DND-41 (cell line): ENCODE measurements around the gene MTCP1.

Source experiments
- ATAC-seq: fragments of 200-7000 bp; cut with Tn5 transposase; 3 replicates; pipeline ENCODE4 v1.9.1; 2021; ENCODE audit warnings: low read depth; ENCODE audit not compliant: insufficient read depth
- DNase-seq: peaks from one replicate; pipeline ENCODE4 v3.0.0-alpha.2; 2020
- H2AFZ ChIP-seq: 2 replicates; pipeline ENCODE4 v1.6.0; 2012; ENCODE audit warnings: low read depth, low read length
- H3K27ac ChIP-seq: 2 replicates; pipeline ENCODE4 v1.5.1; 2012; ENCODE audit warnings: low read length, inconsistent platforms
- H3K27me3 ChIP-seq: fragments of 200-600 bp; sonication (generic); 2 replicates; pipeline ENCODE4 v1.6.0; 2012; ENCODE audit warnings: low read length, mild to moderate bottlenecking, inconsistent platforms; ENCODE audit not compliant: insufficient read depth, poor library complexity
- H3K36me3 ChIP-seq: 2 replicates; pipeline ENCODE4 v1.5.1; 2012; ENCODE audit warnings: low read length, inconsistent platforms; ENCODE audit not compliant: insufficient read depth
- H3K4me1 ChIP-seq: 2 replicates; pipeline ENCODE4 v1.5.1; 2012; ENCODE audit warnings: mild to moderate bottlenecking, low read length; ENCODE audit not compliant: insufficient read depth
- H3K4me2 ChIP-seq: 2 replicates; pipeline ENCODE4 v1.6.0; 2012; ENCODE audit warnings: mild to moderate bottlenecking, moderate library complexity, low read length, inconsistent platforms; ENCODE audit not compliant: insufficient read depth
- H3K4me3 ChIP-seq, 2 experiments: fragments of 200-600 bp in 1 of 2; shearing (Covaris generic) in 1 of 2; 2 replicates each; pipeline ENCODE4 v1.5.1; 2012 to 2016; ENCODE audit warnings: inconsistent platforms in 2 of 2, low read length in 2 of 2, mild to moderate bottlenecking in 2 of 2, low read depth in 1 of 2, moderate library complexity in 1 of 2
- H3K79me2 ChIP-seq: 2 replicates; pipeline ENCODE4 v1.6.0; 2012; ENCODE audit warnings: low read length, inconsistent platforms; ENCODE audit not compliant: insufficient read depth
- H3K9ac ChIP-seq: 2 replicates; pipeline ENCODE4 v1.6.0; 2012; ENCODE audit warnings: low read depth, mild to moderate bottlenecking, inconsistent platforms, low read length, moderate library complexity
- H3K9me3 ChIP-seq: 2 replicates; pipeline ENCODE4 v1.5.1; 2012; ENCODE audit warnings: low read length, moderate library complexity, mild to moderate bottlenecking, inconsistent platforms; ENCODE audit not compliant: insufficient read depth, severe bottlenecking
- H4K20me1 ChIP-seq: 2 replicates; pipeline ENCODE4 v1.6.0; 2012; ENCODE audit warnings: low read length; ENCODE audit not compliant: insufficient read depth
- EZH2 ChIP-seq: IDR thresholded peaks from 3 replicates; pipeline ENCODE4 v1.6.1; 2012; ENCODE audit warnings: borderline replicate concordance, low read depth, mild to moderate bottlenecking, moderate library complexity, low read length, inconsistent platforms; ENCODE audit not compliant: severe bottlenecking
- TF ChIP-seq, protein P1 (sequence below): IDR thresholded peaks from 2 replicates; pipeline ENCODE4 v1.5.1; 2012; ENCODE audit warnings: borderline replicate concordance, low read length, moderate library complexity, mild to moderate bottlenecking; ENCODE audit not compliant: poor library complexity, severe bottlenecking; ENCODE audit errors: extremely low read depth

The MTCP1 gene

DNA sequence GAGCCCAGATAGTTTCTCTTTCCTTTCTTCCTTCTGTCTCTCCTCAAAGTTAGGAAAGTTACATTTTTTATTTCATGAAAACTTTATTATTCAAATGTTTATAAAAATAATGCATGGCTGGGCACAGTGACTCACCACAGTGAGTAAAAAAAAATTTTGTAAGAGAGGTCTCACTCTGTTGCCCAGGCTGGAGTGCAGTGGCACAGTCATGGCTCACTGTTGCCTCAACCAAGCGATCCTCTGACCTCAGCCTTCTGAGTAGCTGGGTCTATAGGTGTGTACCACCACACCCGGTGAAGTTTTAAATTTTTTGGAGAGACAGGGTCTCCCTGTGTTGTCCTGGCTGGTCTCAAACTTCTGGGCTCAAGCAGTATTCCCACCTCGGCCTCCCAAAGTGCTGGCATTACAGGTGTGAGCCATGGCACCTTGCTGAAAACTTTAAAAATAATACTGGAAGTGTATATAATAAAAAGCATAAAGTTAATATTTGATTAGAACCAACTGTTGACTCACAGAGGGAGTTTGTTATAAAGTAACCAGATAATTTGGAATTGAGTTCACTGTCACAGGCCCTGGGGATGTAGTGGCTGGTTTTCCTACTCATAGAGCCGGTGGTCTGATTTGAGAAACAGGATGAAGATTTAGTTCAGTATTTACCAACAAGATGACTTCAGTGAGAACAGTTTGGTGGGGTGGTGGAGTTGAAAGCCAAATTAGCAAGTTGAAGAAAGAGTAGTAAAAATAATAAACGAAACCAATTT lies 18.0 kb downstream of the MTCP1 start:
- H3K9ac ChIP-seq = no peak overlapping the region
- H3K9me3 ChIP-seq = no peaks in the 10 kb centered on the region
- H3K4me2 ChIP-seq = no peak overlapping the region
- TF ChIP-seq, protein P1, sequence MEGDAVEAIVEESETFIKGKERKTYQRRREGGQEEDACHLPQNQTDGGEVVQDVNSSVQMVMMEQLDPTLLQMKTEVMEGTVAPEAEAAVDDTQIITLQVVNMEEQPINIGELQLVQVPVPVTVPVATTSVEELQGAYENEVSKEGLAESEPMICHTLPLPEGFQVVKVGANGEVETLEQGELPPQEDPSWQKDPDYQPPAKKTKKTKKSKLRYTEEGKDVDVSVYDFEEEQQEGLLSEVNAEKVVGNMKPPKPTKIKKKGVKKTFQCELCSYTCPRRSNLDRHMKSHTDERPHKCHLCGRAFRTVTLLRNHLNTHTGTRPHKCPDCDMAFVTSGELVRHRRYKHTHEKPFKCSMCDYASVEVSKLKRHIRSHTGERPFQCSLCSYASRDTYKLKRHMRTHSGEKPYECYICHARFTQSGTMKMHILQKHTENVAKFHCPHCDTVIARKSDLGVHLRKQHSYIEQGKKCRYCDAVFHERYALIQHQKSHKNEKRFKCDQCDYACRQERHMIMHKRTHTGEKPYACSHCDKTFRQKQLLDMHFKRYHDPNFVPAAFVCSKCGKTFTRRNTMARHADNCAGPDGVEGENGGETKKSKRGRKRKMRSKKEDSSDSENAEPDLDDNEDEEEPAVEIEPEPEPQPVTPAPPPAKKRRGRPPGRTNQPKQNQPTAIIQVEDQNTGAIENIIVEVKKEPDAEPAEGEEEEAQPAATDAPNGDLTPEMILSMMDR = no peak
- no peak for TF ChIP-seq EZH2
- no peak for DNase-seq
- H3K27ac ChIP-seq = no peak overlapping the region
- H3K36me3 ChIP-seq = peaks cover 43% of the 10 kb centered on the region
- H4K20me1 ChIP-seq = no peaks in the 10 kb centered on the region
- H3K4me3 ChIP-seq = no peak overlapping the region
- peaks cover 8% of the 10 kb centered on the region for H3K4me1 ChIP-seq
- H3K27me3 ChIP-seq = no peaks in the 10 kb centered on the region
- no peak for ATAC-seq
- H2AFZ ChIP-seq = no peak overlapping the region
- H3K79me2 ChIP-seq = no peaks in the 10 kb centered on the region

DNA sequence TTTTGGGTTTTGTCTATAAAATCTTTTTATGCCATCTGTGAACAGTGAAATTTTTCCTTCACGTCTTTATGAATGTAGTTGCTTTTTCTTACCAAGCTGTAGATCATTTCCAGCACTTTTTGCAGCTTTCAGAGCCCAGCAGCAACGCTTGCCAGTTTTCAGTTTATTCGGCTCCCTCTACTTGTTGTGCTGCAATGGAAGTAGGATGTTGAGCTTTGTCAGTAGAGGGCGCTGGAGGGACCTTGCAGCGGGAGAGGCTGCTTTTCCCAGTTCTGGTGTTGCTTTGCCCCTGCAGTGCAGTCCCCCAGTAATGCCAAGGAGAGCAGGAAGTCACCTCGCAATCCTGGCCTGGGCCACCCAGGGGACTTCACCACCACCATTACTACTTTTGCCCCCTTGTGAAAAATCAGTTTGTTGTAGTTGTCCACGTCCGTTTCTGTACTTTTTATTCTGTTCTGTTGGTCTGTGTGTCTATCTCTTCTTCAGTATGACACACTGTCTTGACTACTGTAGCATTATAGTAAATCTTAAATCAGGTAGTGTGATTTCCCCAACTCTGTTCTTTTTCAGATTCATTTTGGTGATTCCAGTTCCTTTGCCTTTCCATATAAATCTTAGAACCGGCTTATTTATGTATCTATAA lies 21.8 kb downstream of the MTCP1 start:
- H3K27ac ChIP-seq = no peak overlapping the region

DNA sequence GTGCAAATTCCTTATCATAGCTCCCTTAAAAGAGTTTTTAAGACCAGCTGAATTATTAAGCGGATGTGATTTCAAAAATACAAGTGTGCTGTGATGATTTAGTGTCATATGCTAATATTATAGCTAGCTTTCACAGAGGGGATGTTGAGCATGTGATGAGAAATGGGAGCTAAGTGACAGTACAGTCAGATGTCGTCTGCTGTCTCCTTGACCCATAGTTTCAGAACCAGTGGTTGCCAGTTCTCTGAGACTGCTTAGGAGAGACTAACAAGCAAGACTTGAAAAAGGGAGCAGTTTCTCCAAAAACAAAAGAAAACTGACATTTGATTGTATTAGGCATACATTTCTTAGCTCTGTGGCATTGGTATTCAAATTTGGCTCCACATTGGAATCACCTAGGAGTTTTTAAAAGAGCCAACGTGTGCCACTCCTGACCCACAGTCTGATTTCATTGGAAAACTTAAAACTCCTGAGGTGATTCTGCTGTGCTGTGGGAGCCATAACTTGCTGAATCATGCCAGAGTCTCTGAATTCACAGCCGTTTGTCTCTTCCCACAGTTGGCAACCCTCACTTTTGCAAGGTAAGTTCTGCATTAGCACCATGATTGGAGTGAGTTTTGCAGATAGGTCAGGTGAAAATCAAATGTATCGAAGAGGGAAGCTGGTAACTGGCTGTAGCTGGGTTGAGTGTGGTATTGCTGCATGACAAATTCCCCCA lies 24.0 kb downstream of the MTCP1 start:
- Histone ChIP-seq H4K20me1 (no peaks in the 10 kb centered on the region), H3K79me2 (peaks cover 13% of the 10 kb centered on the region; the same call in 1 of the 2 replicates), H3K4me3 (no peak overlapping the region), H3K27me3 (no peaks in the 10 kb centered on the region), H2AFZ (no peak overlapping the region), H3K4me1 (no peaks in the 10 kb centered on the region), H3K9me3 (no peaks in the 10 kb centered on the region), H3K36me3 (peaks cover 23% of the 10 kb centered on the region), H3K9ac (no peak overlapping the region), H3K4me2 (no peak overlapping the region), H3K27ac (no peak overlapping the region)
- no peak for ATAC-seq
- TF ChIP-seq, protein P1 = no peak
- no peak for TF ChIP-seq EZH2
- no peak for DNase-seq

More for the DNA sequence above, 21.8 kb downstream of the MTCP1 start:
- Histone ChIP-seq H4K20me1 (no peaks in the 10 kb centered on the region), H3K9me3 (no peaks in the 10 kb centered on the region), H3K36me3 (peaks cover 35% of the 10 kb centered on the region), H3K4me2 (no peak overlapping the region), H3K9ac (no peak overlapping the region), H3K27me3 (no peaks in the 10 kb centered on the region), H3K4me3 (no peak overlapping the region), H3K79me2 (peaks cover 3% of the 10 kb centered on the region; the same call in 1 of the 2 replicates), H2AFZ (no peak overlapping the region), H3K4me1 (no peaks in the 10 kb centered on the region)
- TF ChIP-seq, protein P1 = peak; percentile 66
- no peak for TF ChIP-seq EZH2
- peak; percentile 70; the same call in 2 of the 3 replicates for ATAC-seq
- peak; percentile 55 for DNase-seq
